OCI-LY7 (cell line): Measurements from ENCODE around the gene KCNK6. TPM values are rescaled to one million over a fixed set of nuclear protein-coding genes. Genes with fewer than 3 reads are reported as not detected.

Experiments
- BruUV-seq: library from RNA; stranded (reverse); fragments of 400-500 nt; replicated peaks from 2 replicates; lab custom pipeline; 2021; lab: Mats Ljungman, UMichigan
- CTCF ChIA-PET: fragments of 300-600 bp; sonication (Branson Sonifier 250); formaldehyde crosslinking; loops from one replicate; lab custom pipeline; 2022; ENCODE audit warnings: antibody characterized with exemption; ENCODE audit not compliant: unreplicated experiment; lab: Charles Lee
- POLR2A ChIA-PET: fragments of 300-600 bp; sonication (Branson Sonifier 250); formaldehyde crosslinking; loops from one replicate; lab custom pipeline; 2022; ENCODE audit warnings: antibody characterized with exemption; lab: Charles Lee
- DNase-seq: peaks from one replicate; pipeline ENCODE4 v3.0.0-alpha.2; 2015; ENCODE audit warnings: low spot score
- H2AFZ ChIP-seq: fragments of 200-600 bp; sonication (generic), shearing (Covaris generic); 2 replicates; pipeline ENCODE4 v1.6.1; 2014; ENCODE audit warnings: mild to moderate bottlenecking, antibody characterized with exemption, low read length, moderate library complexity
- H3K27ac ChIP-seq: fragments of 200-600 bp; sonication (generic); 2 replicates; pipeline ENCODE4 v1.5.1; 2014; ENCODE audit warnings: mixed run types, low read depth, mild to moderate bottlenecking, moderate library complexity, low read length, inconsistent platforms; ENCODE audit not compliant: poor library complexity, severe bottlenecking
- H3K36me3 ChIP-seq: fragments of 200-600 bp; sonication (generic); 2 replicates; pipeline ENCODE4 v1.6.1; 2014; ENCODE audit warnings: mild to moderate bottlenecking, antibody characterized with exemption, low read length, moderate library complexity, mixed read lengths; ENCODE audit not compliant: insufficient read depth
- H3K4me1 ChIP-seq: fragments of 200-600 bp; sonication (generic); 2 replicates; pipeline ENCODE4 v1.5.1; 2014; ENCODE audit warnings: mild to moderate bottlenecking, low read length; ENCODE audit not compliant: insufficient read depth, poor library complexity, severe bottlenecking
- H3K4me2 ChIP-seq: fragments of 200-600 bp; sonication (generic); 2 replicates; pipeline ENCODE4 v1.6.1; 2014; ENCODE audit warnings: mild to moderate bottlenecking, low read length
- H3K4me3 ChIP-seq: fragments of 200-600 bp; sonication (generic); 2 replicates; pipeline ENCODE4 v1.5.1; 2014; ENCODE audit warnings: mild to moderate bottlenecking, low read depth, low read length; ENCODE audit not compliant: poor library complexity, severe bottlenecking
- H3K79me2 ChIP-seq: fragments of 200-600 bp; sonication (generic); 2 replicates; pipeline ENCODE4 v1.6.1; 2016; ENCODE audit warnings: low read depth, mild to moderate bottlenecking, low read length, moderate library complexity, mixed read lengths; ENCODE audit not compliant: insufficient read depth
- H3K9me2 ChIP-seq: fragments of 200-600 bp; sonication (generic); 2 replicates; pipeline ENCODE4 v1.6.1; 2016; ENCODE audit warnings: mild to moderate bottlenecking, low read length, mixed read lengths; ENCODE audit not compliant: insufficient read depth
- H3K9me3 ChIP-seq: fragments of 200-600 bp; sonication (generic); 2 replicates; pipeline ENCODE4 v1.6.1; 2014; ENCODE audit warnings: mild to moderate bottlenecking, mixed run types, low read length, mixed read lengths
- H4K20me1 ChIP-seq: fragments of 200-600 bp; sonication (generic); 2 replicates; pipeline ENCODE4 v1.6.1; 2014; ENCODE audit warnings: mild to moderate bottlenecking, antibody characterized with exemption, low read length, moderate library complexity, mixed read lengths; ENCODE audit not compliant: insufficient read depth
- EZH2phosphoT487 ChIP-seq: fragments of 200-600 bp; sonication (generic); IDR thresholded peaks from 2 replicates; pipeline ENCODE4 v1.6.1; 2018; ENCODE audit warnings: low read depth, borderline replicate concordance, mild to moderate bottlenecking, mixed run types, antibody characterized with exemption, low read length, moderate library complexity, mixed read lengths
- intact Hi-C: fragments of 100-400 bp; cut with micrococcal nuclease; formaldehyde crosslinking; loops from one replicate; pipeline ENCODE4 v1.10.0; 2022; ENCODE audit not compliant: unreplicated experiment
- total RNA-seq, 2 experiments: library from RNA; depleted of rRNA in 1 of 2; stranded (reverse); fragments of >200 nt in 1 of 2; shearing (Covaris generic) in 1 of 2; gene quantifications; 2 replicates each; pipeline ENCODE4 v1.2.3, GENCODE V29; 2014 to 2022
- TF ChIP-seq, protein P1 (sequence below): fragments of 200-600 bp; sonication (generic); conservative IDR thresholded peaks from 2 replicates; pipeline ENCODE4 v1.5.1; 2014; ENCODE audit warnings: mild to moderate bottlenecking, antibody characterized with exemption, low read length, moderate library complexity, mixed read lengths

The KCNK6 gene
- total RNA-seq, 2 experiments from 2014 or later = 1.7 to 6.9 TPM

DNA sequence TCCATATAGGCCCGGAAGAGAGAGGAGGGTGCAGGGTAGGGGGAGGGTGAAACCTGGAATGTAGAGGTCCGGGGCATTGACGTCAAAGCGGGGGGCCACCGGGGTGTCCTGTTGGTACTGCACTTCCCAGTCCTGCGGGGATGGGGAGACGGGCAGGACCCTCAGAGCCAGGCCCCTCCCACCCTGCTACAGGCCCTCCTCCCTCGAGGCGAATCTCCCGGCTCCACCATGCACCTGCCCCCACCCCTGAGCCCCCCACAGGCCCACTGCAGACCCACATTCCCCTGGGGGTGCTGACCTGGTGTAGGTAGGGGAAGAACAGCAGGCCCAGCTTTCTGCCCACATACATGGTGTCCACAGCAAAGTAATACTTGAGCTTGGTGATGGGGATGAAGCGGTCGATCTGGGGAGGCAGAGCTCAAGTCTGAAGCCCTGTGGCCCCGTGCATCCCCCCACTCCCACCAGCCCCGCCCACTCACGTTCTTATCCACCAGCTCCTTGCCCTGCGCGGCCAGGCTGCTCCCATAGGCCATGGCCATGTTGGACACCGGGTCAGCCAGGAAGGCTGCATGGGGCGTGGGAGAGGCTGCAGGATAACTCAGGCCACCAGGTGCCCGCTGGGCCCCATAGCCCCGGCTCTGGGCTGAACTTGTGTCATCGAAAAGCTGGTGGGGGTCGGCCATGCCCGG, 10.6 kb upstream of the KCNK6 start:
- no TSS peak for BruUV-seq
- Histone ChIP-seq H3K4me1 (no peaks in the 10 kb centered on the region), H2AFZ (no peak overlapping the region), H3K9me3 (no peaks in the 10 kb centered on the region), H3K27ac (no peak overlapping the region), H3K9me2 (no peaks in the 10 kb centered on the region), H4K20me1 (no peaks in the 10 kb centered on the region), H3K4me2 (no peak overlapping the region), H3K79me2 (no peaks in the 10 kb centered on the region), H3K36me3 (peaks cover 9% of the 10 kb centered on the region; the same call in 1 of the 2 replicates), H3K4me3 (no peak overlapping the region)
- CTCF ChIA-PET = no interaction called here
- intact Hi-C loops = no loop called here
- POLR2A ChIA-PET = no interaction called here
- TF ChIP-seq, protein P1, sequence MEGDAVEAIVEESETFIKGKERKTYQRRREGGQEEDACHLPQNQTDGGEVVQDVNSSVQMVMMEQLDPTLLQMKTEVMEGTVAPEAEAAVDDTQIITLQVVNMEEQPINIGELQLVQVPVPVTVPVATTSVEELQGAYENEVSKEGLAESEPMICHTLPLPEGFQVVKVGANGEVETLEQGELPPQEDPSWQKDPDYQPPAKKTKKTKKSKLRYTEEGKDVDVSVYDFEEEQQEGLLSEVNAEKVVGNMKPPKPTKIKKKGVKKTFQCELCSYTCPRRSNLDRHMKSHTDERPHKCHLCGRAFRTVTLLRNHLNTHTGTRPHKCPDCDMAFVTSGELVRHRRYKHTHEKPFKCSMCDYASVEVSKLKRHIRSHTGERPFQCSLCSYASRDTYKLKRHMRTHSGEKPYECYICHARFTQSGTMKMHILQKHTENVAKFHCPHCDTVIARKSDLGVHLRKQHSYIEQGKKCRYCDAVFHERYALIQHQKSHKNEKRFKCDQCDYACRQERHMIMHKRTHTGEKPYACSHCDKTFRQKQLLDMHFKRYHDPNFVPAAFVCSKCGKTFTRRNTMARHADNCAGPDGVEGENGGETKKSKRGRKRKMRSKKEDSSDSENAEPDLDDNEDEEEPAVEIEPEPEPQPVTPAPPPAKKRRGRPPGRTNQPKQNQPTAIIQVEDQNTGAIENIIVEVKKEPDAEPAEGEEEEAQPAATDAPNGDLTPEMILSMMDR = no peak
- TF ChIP-seq EZH2phosphoT487 = no peak
- no peak for DNase-seq

DNA sequence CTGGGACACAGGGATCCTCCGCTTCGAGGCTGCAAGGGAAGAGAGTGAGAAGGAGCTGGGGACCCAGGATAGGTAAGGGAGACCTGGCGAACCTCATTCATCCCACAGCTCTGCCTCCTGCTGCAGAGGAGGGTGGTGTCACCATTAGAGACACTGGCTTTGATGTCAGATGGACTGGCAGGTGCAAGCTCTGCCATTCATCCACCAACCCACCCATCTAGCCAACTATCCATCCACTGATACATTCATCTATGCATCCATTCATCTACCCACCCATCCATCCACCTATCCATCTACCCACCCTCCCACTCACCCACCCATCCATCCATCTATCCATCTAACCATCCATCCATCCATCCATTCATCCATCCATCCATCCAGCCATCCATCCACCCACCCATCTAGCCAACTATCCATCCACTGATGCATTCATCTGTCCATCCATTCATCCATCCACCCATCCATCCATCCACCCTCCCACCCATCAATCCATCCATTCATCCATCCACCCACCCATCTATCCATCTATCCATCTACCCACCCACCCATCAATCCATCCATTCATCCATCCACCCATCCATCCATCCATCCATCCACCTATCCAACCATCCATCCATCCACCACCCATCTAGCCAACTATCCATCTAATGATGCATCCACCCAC, 9.9 kb upstream of the KCNK6 start:
- no TSS peak for BruUV-seq
- no peak overlapping the region for H3K4me2 ChIP-seq
- intact Hi-C loops = loop anchor here (10.0 kb wide), 1 partner anchor 1095 kb away; the partner anchor contains the start of genes ZNF383 and ZNF585B
- H3K27ac ChIP-seq = no peak overlapping the region
- H3K79me2 ChIP-seq = 0 out of 2 replicates have a peak, but pooled peaks cover 2% of the 10 kb centered on the region
- H3K4me1 ChIP-seq = peaks cover 3% of the 10 kb centered on the region
- TF ChIP-seq, protein P1 = no peak
- no peak for TF ChIP-seq EZH2phosphoT487
- no peaks in the 10 kb centered on the region for H3K9me3 ChIP-seq
- H3K4me3 ChIP-seq = no peak overlapping the region
- H4K20me1 ChIP-seq = no peaks in the 10 kb centered on the region
- H3K9me2 ChIP-seq = no peaks in the 10 kb centered on the region
- CTCF ChIA-PET = no interaction called here
- no peak for DNase-seq
- H2AFZ ChIP-seq = no peak overlapping the region
- H3K36me3 ChIP-seq = peaks cover 9% of the 10 kb centered on the region; the same call in 1 of the 2 replicates
- POLR2A ChIA-PET = interaction anchor here (0.6 kb wide), 1 partner anchor 98 kb away, joined by 4 read pairs; no protein-coding TSS in a partner anchor
